Stimulated activated CD4-positive, alpha-beta T cell treated with anti-CD3 and anti-CD28 coated beads, Interleukin-12 subunit alpha, Interleukin-12 subunit beta, amount 100 ng/mL, for 24 hours (primary cell): ENCODE measurements around the gene BIRC6.
"Not testable (repeated sequence)": the region's sequence is repeated elsewhere in the genome, so short reads cannot be mapped to it uniquely, and the experiment has no call there.

ENCODE experiments used
- DNase-seq, 2 experiments: peaks; one replicate each; pipeline ENCODE4 v3.0.0-alpha.2; 2020; ENCODE audit warnings: low read depth in 2 of 2

BIRC6 gene

GRCh38 chr2:32452338-32453064 lies 95.7 kb downstream of the BIRC6 start:
- DNase-seq: no peak

- DNase-seq: no peak
These were observed 96.6 kb downstream of the BIRC6 start for GRCh38 chr2:32453242-32454062.

GRCh38 chr2:32455816-32456215 lies 99.0 kb downstream of the BIRC6 start:
- no peak for DNase-seq

- no peak for DNase-seq
These were observed 100.0 kb downstream of the BIRC6 start for GRCh38 chr2:32456808-32457207.

GRCh38 chr2:32457814-32458213 lies 101.0 kb downstream of the BIRC6 start:
- DNase-seq: no peak

GRCh38 chr2:32460861-32461260 lies 104.0 kb downstream of the BIRC6 start:
- not testable (repeated sequence) for DNase-seq

- no peak for DNase-seq
These were observed 106.3 kb downstream of the BIRC6 start for GRCh38 chr2:32463110-32463509.

GRCh38 chr2:32464431-32464830 lies 107.6 kb downstream of the BIRC6 start:
- DNase-seq: no peak

- no peak for DNase-seq
These were observed 115.8 kb downstream of the BIRC6 start for GRCh38 chr2:32472605-32473004.

- DNase-seq: no peak
These were observed 117.6 kb downstream of the BIRC6 start for GRCh38 chr2:32474381-32474780.

- DNase-seq: no peak
These were observed 122.2 kb downstream of the BIRC6 start for GRCh38 chr2:32478889-32479620.

GRCh38 chr2:32479993-32480392 lies 123.2 kb downstream of the BIRC6 start:
- DNase-seq: no peak

- no peak for DNase-seq
These were observed 125.6 kb downstream of the BIRC6 start for GRCh38 chr2:32482471-32482870.

GRCh38 chr2:32484937-32485336 lies 128.1 kb downstream of the BIRC6 start:
- DNase-seq: no peak

- no peak for DNase-seq
These were observed 128.6 kb downstream of the BIRC6 start for GRCh38 chr2:32485399-32485798.

- DNase-seq: no peak
These were observed 132.2 kb downstream of the BIRC6 start for GRCh38 chr2:32489061-32489460.

- no peak for DNase-seq
These were observed 134.5 kb downstream of the BIRC6 start for GRCh38 chr2:32491346-32491745.

- no peak for DNase-seq
These were observed 138.3 kb downstream of the BIRC6 start for GRCh38 chr2:32495139-32495538.

GRCh38 chr2:32496662-32497061 lies 139.8 kb downstream of the BIRC6 start:
- no peak for DNase-seq

GRCh38 chr2:32498306-32498705 lies 141.5 kb downstream of the BIRC6 start:
- no peak for DNase-seq

GRCh38 chr2:32502941-32503340 lies 146.1 kb downstream of the BIRC6 start:
- no peak for DNase-seq

GRCh38 chr2:32504877-32505478 lies 148.2 kb downstream of the BIRC6 start:
- DNase-seq: no peak
